H9 (cell line): ENCODE measurements around the gene CELA2A. TPM values are rescaled to one million over a fixed set of nuclear protein-coding genes. Genes with fewer than 3 reads are reported as not detected.
A peak's percentile ranks its signal among the peaks of the same experiment; 100 is the strongest.

ENCODE experiments used
- DNase-seq: peaks from one replicate; pipeline ENCODE4 v3.0.0-alpha.2; 2017
- H2AFZ ChIP-seq: one replicate; pipeline ENCODE4 v1.6.1; 2013; ENCODE audit warnings: mild to moderate bottlenecking, low read length, control low read depth, moderate library complexity
- H2AK5ac ChIP-seq: 2 replicates; pipeline ENCODE4 v1.6.1; 2013; ENCODE audit warnings: low read length, control low read depth, mixed read lengths; ENCODE audit not compliant: insufficient read length
- H2BK120ac ChIP-seq: one replicate; pipeline ENCODE4 v1.6.1; 2013; ENCODE audit warnings: low read depth, mild to moderate bottlenecking, low read length, control low read depth, inconsistent platforms; ENCODE audit not compliant: poor library complexity, severe bottlenecking
- H2BK12ac ChIP-seq: 2 replicates; pipeline ENCODE4 v1.6.1; 2013; ENCODE audit warnings: low read length, control low read depth, mixed read lengths, low read depth; ENCODE audit not compliant: insufficient read length
- H2BK15ac ChIP-seq: 2 replicates; pipeline ENCODE4 v1.6.1; 2013; ENCODE audit warnings: low read depth, low read length, control low read depth
- H2BK20ac ChIP-seq: one replicate; pipeline ENCODE4 v1.6.1; 2013; ENCODE audit warnings: low read depth, mild to moderate bottlenecking, low read length, control low read depth, inconsistent platforms; ENCODE audit not compliant: poor library complexity, severe bottlenecking
- H2BK5ac ChIP-seq: 2 replicates; pipeline ENCODE4 v1.6.1; 2013; ENCODE audit warnings: low read length, control low read depth, mixed read lengths; ENCODE audit not compliant: insufficient read length
- H3K14ac ChIP-seq: 2 replicates; pipeline ENCODE4 v1.6.1; 2013; ENCODE audit warnings: low read length, control low read depth; ENCODE audit not compliant: insufficient read depth
- H3K18ac ChIP-seq: 2 replicates; pipeline ENCODE4 v1.6.1; 2013; ENCODE audit warnings: low read depth, mild to moderate bottlenecking, mixed read lengths, low read length, control low read depth; ENCODE audit not compliant: insufficient read length
- H3K23ac ChIP-seq: 2 replicates; pipeline ENCODE4 v1.6.1; 2013; ENCODE audit warnings: low read length, control low read depth, mixed read lengths, low read depth; ENCODE audit not compliant: insufficient read length
- H3K23me2 ChIP-seq: 2 replicates; pipeline ENCODE4 v1.6.1; 2013; ENCODE audit warnings: low read depth, mild to moderate bottlenecking, mixed read lengths, low read length, control low read depth; ENCODE audit not compliant: insufficient read length, poor library complexity, severe bottlenecking
- H3K27ac ChIP-seq: 2 replicates; pipeline ENCODE4 v1.5.1; 2013; ENCODE audit warnings: low read length, control low read depth, mixed read lengths, low read depth; ENCODE audit not compliant: insufficient read length
- H3K27me3 ChIP-seq: 2 replicates; pipeline ENCODE4 v1.6.1; 2013; ENCODE audit warnings: low read length, control low read depth, inconsistent platforms; ENCODE audit not compliant: insufficient read depth
- H3K4ac ChIP-seq: 2 replicates; pipeline ENCODE4 v1.6.1; 2013; ENCODE audit warnings: low read depth, mild to moderate bottlenecking, control low read depth, inconsistent platforms, low read length, moderate library complexity
- H3K4me1 ChIP-seq: 2 replicates; pipeline ENCODE4 v1.6.1; 2013; ENCODE audit warnings: low read length, control low read depth, inconsistent platforms; ENCODE audit not compliant: insufficient read depth
- H3K4me2 ChIP-seq: 2 replicates; pipeline ENCODE4 v1.6.1; 2013; ENCODE audit warnings: low read length, control low read depth, mixed read lengths; ENCODE audit not compliant: insufficient read length, insufficient read depth
- H3K56ac ChIP-seq: 2 replicates; pipeline ENCODE4 v1.6.1; 2013; ENCODE audit warnings: low read depth, mild to moderate bottlenecking, mixed read lengths, low read length, control low read depth; ENCODE audit not compliant: insufficient read length
- H3K79me1 ChIP-seq: 2 replicates; pipeline ENCODE4 v1.6.1; 2013; ENCODE audit warnings: low read depth, mild to moderate bottlenecking, moderate library complexity, low read length, control low read depth, inconsistent platforms; ENCODE audit not compliant: insufficient read depth, poor library complexity, severe bottlenecking
- H3K79me2 ChIP-seq: 2 replicates; pipeline ENCODE4 v1.6.1; 2013; ENCODE audit warnings: low read length, control low read depth, inconsistent platforms; ENCODE audit not compliant: insufficient read depth
- H3K9ac ChIP-seq: 2 replicates; pipeline ENCODE4 v1.6.1; 2013; ENCODE audit warnings: low read length, control low read depth, mixed read lengths; ENCODE audit not compliant: insufficient read length; ENCODE audit errors: extremely low read depth
- H3K9me3 ChIP-seq: one replicate; pipeline ENCODE4 v1.6.1; 2013; ENCODE audit warnings: low read depth, low read length, inconsistent platforms; ENCODE audit not compliant: control insufficient read depth
- H3T11ph ChIP-seq: one replicate; pipeline ENCODE4 v1.6.1; 2013; ENCODE audit warnings: mild to moderate bottlenecking, low read length, control low read depth, inconsistent platforms
- H4K20me1 ChIP-seq: one replicate; pipeline ENCODE4 v1.6.1; 2013; ENCODE audit not compliant: control insufficient read depth, insufficient read length, insufficient read depth
- H4K5ac ChIP-seq: 2 replicates; pipeline ENCODE4 v1.6.1; 2013; ENCODE audit warnings: low read depth, mild to moderate bottlenecking, mixed read lengths, low read length, control low read depth; ENCODE audit not compliant: insufficient read length
- H4K8ac ChIP-seq: replicated peaks from 2 replicates; pipeline ENCODE4 v1.6.1; 2013; ENCODE audit warnings: low read length, control low read depth, mixed read lengths, low read depth; ENCODE audit not compliant: insufficient read length
- H4K91ac ChIP-seq: 2 replicates; pipeline ENCODE4 v1.6.1; 2013; ENCODE audit warnings: low read depth, mild to moderate bottlenecking, moderate library complexity, mixed read lengths, low read length, control low read depth; ENCODE audit not compliant: insufficient read length
- H3K27ac Mint-ChIP-seq, 3 experiments: 2 replicates in 2 of 3; 3 replicates in 1 of 3; pipeline ENCODE4 v1.8.0; 2020 to 2021; ENCODE audit warnings: mixed read lengths in 3 of 3, mild to moderate bottlenecking in 1 of 3, moderate library complexity in 1 of 3
- H3K27me3 Mint-ChIP-seq: 2 replicates; pipeline ENCODE4 v1.8.0; 2021; ENCODE audit warnings: low read depth, mild to moderate bottlenecking, moderate library complexity, mixed read lengths
- H3K36me3 Mint-ChIP-seq, 3 experiments: 2 replicates in 2 of 3; 3 replicates in 1 of 3; pipeline ENCODE4 v1.8.0; 2020 to 2021; ENCODE audit warnings: low read depth in 3 of 3, mixed read lengths in 3 of 3; ENCODE audit not compliant: insufficient read depth in 1 of 3
- H3K4me1 Mint-ChIP-seq, 2 experiments: 2 replicates each; pipeline ENCODE4 v1.8.0; 2020; ENCODE audit warnings: mixed read lengths in 2 of 2
- H3K4me3 Mint-ChIP-seq, 2 experiments: 2 replicates in 1 of 2; 3 replicates in 1 of 2; pipeline ENCODE4 v1.8.0; 2020 to 2021; ENCODE audit warnings: mild to moderate bottlenecking in 2 of 2, mixed read lengths in 2 of 2, moderate library complexity in 1 of 2
- H3K9me3 Mint-ChIP-seq, 2 experiments: 2 replicates in 1 of 2; 3 replicates in 1 of 2; pipeline ENCODE4 v1.8.0; 2020; ENCODE audit warnings: mild to moderate bottlenecking in 2 of 2, mixed read lengths in 2 of 2, moderate library complexity in 1 of 2
- CTCF ChIP-seq: fragments of 200-600 bp; sonication (generic); conservative IDR thresholded peaks from 3 replicates; pipeline ENCODE4 v1.8.0; 2021; ENCODE audit warnings: antibody characterized with exemption, mild to moderate bottlenecking
- WGBS: extraction: QIAGEN DNeasy Blood & Tissue Kit; methylation state at CpG from one replicate; pipeline ENCODE4 v1.1.7; 2013; ENCODE audit warnings: missing lambda C conversion rate, low lambda C conversion rate, mixed read lengths; ENCODE audit not compliant: insufficient read length; ENCODE audit errors: extremely low coverage; 5-methylcytosine and 5-hydroxymethylcytosine counted together
- total RNA-seq: library from RNA; stranded (reverse); gene quantifications from 2 replicates; pipeline ENCODE4 v1.2.1, GENCODE V29; 2021

The CELA2A gene
- total RNA-seq, 1 experiment from 2014 or later, result not detected

DNA sequence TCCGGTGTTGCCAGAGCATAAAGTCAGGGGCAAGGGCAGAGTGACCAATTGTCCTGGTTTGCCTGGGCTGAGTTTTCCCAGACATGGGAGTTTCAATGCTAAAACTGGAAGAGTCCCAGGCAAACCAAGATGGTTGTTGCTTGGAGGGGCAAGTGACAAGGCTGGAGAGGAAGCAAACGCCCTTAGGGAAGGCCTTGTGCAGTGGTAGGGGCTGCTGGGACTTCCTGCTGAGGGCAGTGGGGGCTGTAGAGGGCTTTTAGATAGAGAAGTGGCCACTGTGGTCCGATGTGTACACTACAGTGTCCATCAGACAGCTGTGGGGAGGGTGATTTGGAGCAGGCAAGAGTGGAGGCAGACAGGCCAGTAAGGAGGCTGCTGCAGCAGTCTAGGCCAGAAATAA lies 7.0 kb upstream of the CELA2A start:
- H3T11ph ChIP-seq, result no peak overlapping the region
- no peak overlapping the region for H3K4me2 ChIP-seq
- no peaks in the 10 kb centered on the region for H3K23me2 ChIP-seq
- no peak overlapping the region for H3K9ac ChIP-seq
- no peak overlapping the region for H2BK5ac ChIP-seq
- no peak overlapping the region for H2BK15ac ChIP-seq
- Mint-ChIP-seq H3K9me3 (peaks cover 0 to 6% of the 10 kb centered on the region in 2 experiments; a peak in 2 of 5 replicates), H3K4me3 (no peak overlapping the region), H3K27ac (peak overlapping the region in 1 of 3 experiments; percentile 12; a peak in 1 of 7 replicates), H3K36me3 (no peaks in the 10 kb centered on the region; a peak in 1 of 7 replicates), H3K4me1 (no peaks in the 10 kb centered on the region), H3K27me3 (peaks cover 6% of the 10 kb centered on the region)
- H3K27me3 ChIP-seq, result no peaks in the 10 kb centered on the region
- H3K27ac ChIP-seq, result no peak overlapping the region
- H4K91ac ChIP-seq, result no peak overlapping the region
- H4K20me1 ChIP-seq, result no peaks in the 10 kb centered on the region
- H3K79me1 ChIP-seq, result no peaks in the 10 kb centered on the region
- no peak overlapping the region for H2BK12ac ChIP-seq
- H2BK120ac ChIP-seq, result no peak overlapping the region
- H3K23ac ChIP-seq, result no peak overlapping the region
- no CpG with 5 or more reads among the region's 3 CpGs for WGBS
- H2AFZ ChIP-seq, result no peak overlapping the region
- TF ChIP-seq CTCF, result no peak
- DNase-seq, result no peak
- no peak overlapping the region for H2BK20ac ChIP-seq
- H3K56ac ChIP-seq, result no peak overlapping the region
- no peak overlapping the region for H4K8ac ChIP-seq
- H3K18ac ChIP-seq, result no peak overlapping the region
- H2AK5ac ChIP-seq, result no peak overlapping the region
- no peak overlapping the region for H4K5ac ChIP-seq
- no peak overlapping the region for H3K4ac ChIP-seq
- no peaks in the 10 kb centered on the region for H3K79me2 ChIP-seq
- H3K9me3 ChIP-seq, result no peaks in the 10 kb centered on the region
- no peak overlapping the region for H3K14ac ChIP-seq
- no peaks in the 10 kb centered on the region for H3K4me1 ChIP-seq
